ENCODE results near the gene KIF3C.

Gene KIF3C

DNA sequence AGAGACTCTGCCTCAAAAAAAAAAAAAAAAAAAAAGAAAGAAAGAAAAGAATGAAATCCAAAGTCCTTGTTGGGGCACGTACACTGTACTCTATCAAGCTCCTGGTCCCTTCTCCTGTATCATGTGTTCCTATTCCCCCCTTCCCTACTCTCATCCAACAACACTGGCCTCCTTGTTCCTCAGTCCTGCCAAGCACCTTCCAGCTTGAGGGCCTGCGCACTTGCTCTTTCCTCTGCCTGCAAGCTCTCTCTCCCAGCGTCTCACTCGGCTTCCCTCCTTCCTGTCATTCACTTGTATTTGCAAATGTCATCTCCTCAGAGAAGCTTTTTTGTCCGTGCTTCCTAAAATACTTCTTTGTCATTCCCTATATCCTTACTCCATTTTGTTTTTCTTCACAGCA lies 10.8 kb upstream of the KIF3C start:
- intact Hi-C loops (cut with DNase I; ENCODE audit: low total_unique reads) = loop anchor here (5.0 kb wide), 1 partner anchor 39 kb away; the partner anchor contains the start of gene RAB10
- H3K4me1 ChIP-seq = peaks cover 0 to 13% (median 5%) of the 10 kb centered on the region in 4 donors
- TF ChIP-seq, protein P1, sequence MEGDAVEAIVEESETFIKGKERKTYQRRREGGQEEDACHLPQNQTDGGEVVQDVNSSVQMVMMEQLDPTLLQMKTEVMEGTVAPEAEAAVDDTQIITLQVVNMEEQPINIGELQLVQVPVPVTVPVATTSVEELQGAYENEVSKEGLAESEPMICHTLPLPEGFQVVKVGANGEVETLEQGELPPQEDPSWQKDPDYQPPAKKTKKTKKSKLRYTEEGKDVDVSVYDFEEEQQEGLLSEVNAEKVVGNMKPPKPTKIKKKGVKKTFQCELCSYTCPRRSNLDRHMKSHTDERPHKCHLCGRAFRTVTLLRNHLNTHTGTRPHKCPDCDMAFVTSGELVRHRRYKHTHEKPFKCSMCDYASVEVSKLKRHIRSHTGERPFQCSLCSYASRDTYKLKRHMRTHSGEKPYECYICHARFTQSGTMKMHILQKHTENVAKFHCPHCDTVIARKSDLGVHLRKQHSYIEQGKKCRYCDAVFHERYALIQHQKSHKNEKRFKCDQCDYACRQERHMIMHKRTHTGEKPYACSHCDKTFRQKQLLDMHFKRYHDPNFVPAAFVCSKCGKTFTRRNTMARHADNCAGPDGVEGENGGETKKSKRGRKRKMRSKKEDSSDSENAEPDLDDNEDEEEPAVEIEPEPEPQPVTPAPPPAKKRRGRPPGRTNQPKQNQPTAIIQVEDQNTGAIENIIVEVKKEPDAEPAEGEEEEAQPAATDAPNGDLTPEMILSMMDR (IDR thresholded peaks at IDR 0.05) = no peak
- H3K4me3 ChIP-seq = no peak overlapping the region
- no peak for DNase-seq
- no peaks in the 10 kb centered on the region for H3K36me3 ChIP-seq
- H3K27ac ChIP-seq = no peak overlapping the region
- H3K27me3 ChIP-seq = no peaks in the 10 kb centered on the region
- no peaks in the 10 kb centered on the region for H3K9me3 ChIP-seq

DNA sequence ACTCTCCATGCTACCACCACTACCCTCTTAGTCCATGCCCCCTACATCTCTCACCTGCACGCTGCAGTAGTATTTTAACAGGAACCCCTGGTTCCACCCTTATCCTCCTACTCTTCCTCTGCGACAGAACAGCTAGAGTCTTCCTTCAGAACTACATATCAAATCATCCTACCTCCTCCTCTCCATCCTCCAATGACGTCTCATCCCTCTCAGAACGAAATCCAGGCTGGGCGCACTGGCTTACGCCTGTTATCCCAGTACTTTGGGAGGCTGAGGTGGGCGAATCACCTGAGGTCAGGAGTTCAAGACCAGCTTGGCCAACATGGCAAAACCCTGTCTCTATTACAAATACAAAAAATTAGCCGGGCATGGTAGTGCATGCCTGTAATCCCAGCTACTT lies 10.3 kb upstream of the KIF3C start:
- H3K27ac ChIP-seq = no peak overlapping the region
- H3K27me3 ChIP-seq = no peaks in the 10 kb centered on the region
- intact Hi-C loops (cut with DNase I; ENCODE audit: low total_unique reads) = loop anchor here (5.0 kb wide), 1 partner anchor 40 kb away; the partner anchor contains the start of gene RAB10
- H3K4me3 ChIP-seq = no peak overlapping the region
- H3K9me3 ChIP-seq = no peaks in the 10 kb centered on the region
- TF ChIP-seq, protein P1 (IDR thresholded peaks at IDR 0.05) = no peak
- peaks cover 0 to 8% (median 3%) of the 10 kb centered on the region in 4 donors for H3K4me1 ChIP-seq
- no peak for DNase-seq
- no peaks in the 10 kb centered on the region for H3K36me3 ChIP-seq

DNA sequence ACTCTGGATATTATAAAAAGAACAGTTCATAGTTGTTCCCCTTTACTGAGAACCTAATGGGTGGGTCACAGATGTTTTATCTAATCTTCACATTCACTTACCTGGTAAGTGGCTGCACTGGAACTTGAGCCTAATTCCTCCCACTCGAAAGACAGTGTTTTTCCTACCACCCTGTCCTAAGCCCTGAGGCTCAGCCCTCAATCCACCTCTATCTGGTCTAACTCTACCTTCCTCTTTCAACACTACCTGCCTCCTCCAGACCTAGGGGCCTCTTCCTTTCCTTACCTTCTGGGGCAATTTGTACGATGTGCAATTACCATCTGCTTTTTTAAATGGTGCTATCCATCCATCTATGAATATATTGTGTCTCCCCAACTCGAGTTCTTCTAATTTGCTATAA lies 9.7 kb upstream of the KIF3C start:
- Histone ChIP-seq H3K27ac (no peak overlapping the region), H3K9me3 (no peaks in the 10 kb centered on the region), H3K27me3 (no peaks in the 10 kb centered on the region), H3K36me3 (no peaks in the 10 kb centered on the region), H3K4me3 (no peak overlapping the region), H3K4me1 (peaks cover 0 to 5% (median 2%) of the 10 kb centered on the region in 4 donors)
- no peak for DNase-seq
- TF ChIP-seq, protein P1 (IDR thresholded peaks at IDR 0.05) = no peak
- intact Hi-C loops (cut with DNase I; ENCODE audit: low total_unique reads) = loop anchor here (5.0 kb wide), 1 partner anchor 40 kb away; the partner anchor contains the start of gene RAB10

DNA sequence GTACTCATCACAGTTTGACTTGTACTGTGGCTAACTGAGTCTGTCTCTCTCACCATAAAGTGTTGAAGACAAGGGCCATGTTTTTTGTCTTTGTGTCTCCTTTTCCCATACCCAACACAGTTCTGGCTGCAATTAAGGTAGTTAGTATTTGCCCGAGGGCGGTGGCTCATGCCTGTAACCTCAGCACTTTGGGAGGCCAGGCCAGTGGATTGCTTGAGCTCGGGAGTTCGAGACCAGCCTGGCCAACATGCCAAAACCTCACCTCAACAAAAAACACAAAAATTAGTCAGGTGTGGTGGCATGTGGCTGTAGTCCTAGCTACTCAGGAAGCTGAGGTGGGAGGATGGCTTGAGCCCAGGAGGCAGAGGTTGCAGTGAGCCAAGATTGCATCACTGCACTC lies 6.9 kb upstream of the KIF3C start:
- intact Hi-C loops (cut with DNase I; ENCODE audit: low total_unique reads) = loop anchor here (10.0 kb wide), 1 partner anchor 156 kb away; no protein-coding TSS in a partner anchor
- Histone ChIP-seq H3K27ac (no peak overlapping the region), H3K4me3 (no peak overlapping the region), H3K4me1 (peaks cover 0 to 5% (median 2%) of the 10 kb centered on the region in 4 donors), H3K36me3 (no peaks in the 10 kb centered on the region), H3K9me3 (no peaks in the 10 kb centered on the region), H3K27me3 (no peaks in the 10 kb centered on the region)
- TF ChIP-seq, protein P1 (IDR thresholded peaks at IDR 0.05) = no peak
- DNase-seq = no peak

DNA sequence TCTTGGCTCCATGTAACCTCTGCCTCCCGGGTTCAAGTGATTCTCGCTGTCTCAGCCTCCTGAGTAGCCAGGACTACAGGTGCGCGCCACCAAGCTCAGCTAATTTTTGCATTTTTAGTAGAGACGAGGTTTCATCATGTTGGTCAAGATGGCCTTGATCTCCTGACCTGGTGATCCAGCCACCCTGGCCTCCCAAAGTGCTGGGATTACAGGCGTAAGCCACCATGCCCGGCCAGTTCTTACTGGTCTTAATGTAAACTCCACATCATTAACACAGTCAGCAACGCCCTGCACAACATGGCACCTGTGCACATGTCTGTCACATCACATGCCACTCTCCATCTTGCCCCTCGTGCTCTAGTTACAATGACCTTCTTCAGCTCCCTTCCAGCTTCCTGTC lies 5.8 kb upstream of the KIF3C start:
- peaks cover 0 to 6% (median 2%) of the 10 kb centered on the region in 4 donors for H3K4me1 ChIP-seq
- no peaks in the 10 kb centered on the region for H3K27me3 ChIP-seq
- TF ChIP-seq, protein P1 (IDR thresholded peaks at IDR 0.05) = no peak
- no peaks in the 10 kb centered on the region for H3K9me3 ChIP-seq
- no peak for DNase-seq
- H3K27ac ChIP-seq = no peak overlapping the region
- no peak overlapping the region for H3K4me3 ChIP-seq
- no peaks in the 10 kb centered on the region for H3K36me3 ChIP-seq
- intact Hi-C loops (cut with DNase I; ENCODE audit: low total_unique reads) = loop anchor here (10.0 kb wide), 1 partner anchor 157 kb away; no protein-coding TSS in a partner anchor
